Type B pancreatic cell (in vitro differentiated cells): Measurements from ENCODE around the gene BRD1. TPM values are rescaled to one million over a fixed set of nuclear protein-coding genes. Genes with fewer than 3 reads are reported as not detected.

Source experiments
- DNase-seq: peaks from one replicate; pipeline ENCODE4 v3.0.0; 2021; ENCODE audit warnings: mixed read lengths; ENCODE audit not compliant: unreplicated experiment; ENCODE audit errors: extremely low spot score
- H3K27ac Mint-ChIP-seq: 2 replicates; pipeline ENCODE4 v1.8.0; 2021; ENCODE audit warnings: mild to moderate bottlenecking, mixed read lengths
- H3K27me3 Mint-ChIP-seq: 2 replicates; pipeline ENCODE4 v1.8.0; 2021; ENCODE audit warnings: mixed read lengths
- H3K36me3 Mint-ChIP-seq: 2 replicates; pipeline ENCODE4 v1.8.0; 2021; ENCODE audit warnings: mixed read lengths
- H3K4me1 Mint-ChIP-seq: one replicate; pipeline ENCODE4 v1.8.0; 2021; ENCODE audit warnings: mixed read lengths; ENCODE audit not compliant: unreplicated experiment
- H3K4me3 Mint-ChIP-seq: 2 replicates; pipeline ENCODE4 v1.8.0; 2021; ENCODE audit warnings: mild to moderate bottlenecking, mixed read lengths
- H3K9me3 Mint-ChIP-seq: 2 replicates; pipeline ENCODE4 v1.8.0; 2021; ENCODE audit warnings: mixed read lengths
- total RNA-seq: library from RNA; stranded (reverse); gene quantifications from 2 replicates; pipeline ENCODE4 v1.2.1, GENCODE V29; 2021; ENCODE audit warnings: low replicate concordance
- TF ChIP-seq, protein P1 (sequence below): fragments of 200-600 bp; sonication (generic); conservative IDR thresholded peaks from 2 replicates; pipeline ENCODE4 v1.5.0; 2021; ENCODE audit warnings: antibody characterized with exemption, mild to moderate bottlenecking

Gene BRD1
- total RNA-seq, 1 donor from 2014 or later: 53.0 TPM

DNA sequence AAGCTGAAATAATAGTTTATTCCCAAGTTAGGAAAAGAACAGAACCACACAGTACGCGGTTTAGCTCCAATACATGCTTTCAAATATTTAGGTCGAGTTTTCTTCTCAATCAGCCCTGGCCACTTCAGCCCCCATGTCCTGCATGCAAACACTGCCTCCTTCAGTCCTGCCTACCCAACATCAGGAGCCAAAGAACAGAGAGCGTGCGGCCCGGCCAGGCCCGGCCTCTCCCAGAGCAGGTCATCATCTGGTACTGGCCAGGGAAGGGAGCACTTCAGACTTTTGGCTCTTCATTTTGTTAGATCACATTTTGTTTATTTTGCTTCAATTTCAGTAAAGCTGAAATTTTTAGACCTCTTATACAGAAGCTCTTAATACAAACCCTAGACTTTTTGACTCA, 6.7 kb downstream of the BRD1 start:
- no peak overlapping the region for H3K27ac Mint-ChIP-seq
- H3K4me3 Mint-ChIP-seq: no peak overlapping the region
- H3K9me3 Mint-ChIP-seq: no peaks in the 10 kb centered on the region
- H3K36me3 Mint-ChIP-seq: peaks cover 41% of the 10 kb centered on the region
- peaks cover 25% of the 10 kb centered on the region for H3K4me1 Mint-ChIP-seq
- TF ChIP-seq, protein P1, sequence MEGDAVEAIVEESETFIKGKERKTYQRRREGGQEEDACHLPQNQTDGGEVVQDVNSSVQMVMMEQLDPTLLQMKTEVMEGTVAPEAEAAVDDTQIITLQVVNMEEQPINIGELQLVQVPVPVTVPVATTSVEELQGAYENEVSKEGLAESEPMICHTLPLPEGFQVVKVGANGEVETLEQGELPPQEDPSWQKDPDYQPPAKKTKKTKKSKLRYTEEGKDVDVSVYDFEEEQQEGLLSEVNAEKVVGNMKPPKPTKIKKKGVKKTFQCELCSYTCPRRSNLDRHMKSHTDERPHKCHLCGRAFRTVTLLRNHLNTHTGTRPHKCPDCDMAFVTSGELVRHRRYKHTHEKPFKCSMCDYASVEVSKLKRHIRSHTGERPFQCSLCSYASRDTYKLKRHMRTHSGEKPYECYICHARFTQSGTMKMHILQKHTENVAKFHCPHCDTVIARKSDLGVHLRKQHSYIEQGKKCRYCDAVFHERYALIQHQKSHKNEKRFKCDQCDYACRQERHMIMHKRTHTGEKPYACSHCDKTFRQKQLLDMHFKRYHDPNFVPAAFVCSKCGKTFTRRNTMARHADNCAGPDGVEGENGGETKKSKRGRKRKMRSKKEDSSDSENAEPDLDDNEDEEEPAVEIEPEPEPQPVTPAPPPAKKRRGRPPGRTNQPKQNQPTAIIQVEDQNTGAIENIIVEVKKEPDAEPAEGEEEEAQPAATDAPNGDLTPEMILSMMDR: no peak
- H3K27me3 Mint-ChIP-seq: no peaks in the 10 kb centered on the region
- no peak for DNase-seq

DNA sequence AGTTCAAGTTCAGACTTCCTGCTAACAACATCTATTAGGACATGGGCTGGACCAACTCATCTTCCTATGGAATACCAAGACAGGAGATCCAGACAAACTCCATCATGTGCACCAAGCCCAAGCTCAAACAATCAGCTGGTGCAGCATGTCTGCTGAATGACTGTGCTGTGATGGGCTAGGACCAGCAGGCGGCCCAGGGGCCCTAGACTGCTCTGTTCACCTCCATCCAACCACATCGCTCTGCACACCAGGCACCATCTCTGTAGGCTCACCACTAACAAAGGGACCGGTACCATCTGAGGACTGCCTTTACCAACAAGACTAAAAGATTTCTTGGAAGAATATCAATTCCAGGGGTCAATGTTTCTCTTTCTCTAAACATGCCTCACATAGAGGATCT, 10.3 kb downstream of the BRD1 start:
- Mint-ChIP-seq H3K4me3 (no peak overlapping the region), H3K4me1 (no peaks in the 10 kb centered on the region), H3K27ac (peak overlapping the region; percentile 51), H3K36me3 (peaks cover 27% of the 10 kb centered on the region), H3K27me3 (no peaks in the 10 kb centered on the region), H3K9me3 (no peaks in the 10 kb centered on the region)
- TF ChIP-seq, protein P1: no peak
- DNase-seq: no peak

DNA sequence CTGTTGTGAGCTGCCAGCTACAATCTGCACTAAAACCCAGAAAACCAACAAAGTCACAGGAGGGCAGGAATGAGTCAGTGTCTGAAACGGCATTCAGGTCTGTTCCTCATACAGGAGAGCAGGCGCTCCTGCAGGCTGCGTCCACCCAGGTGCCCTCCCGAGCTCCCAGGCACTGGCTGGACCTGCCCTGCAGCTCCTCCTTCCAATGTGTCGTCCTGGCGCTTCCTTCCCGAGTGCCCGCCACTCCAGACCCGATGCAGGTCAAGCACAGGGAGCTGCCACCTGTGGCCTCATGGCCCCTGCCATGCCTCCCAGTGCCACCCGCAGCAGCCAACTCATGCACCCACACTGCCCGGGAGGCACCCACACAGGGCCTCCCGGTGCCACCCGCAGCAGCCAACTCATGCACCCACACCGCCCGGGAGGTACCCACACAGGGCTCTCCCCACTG, 12.0 kb downstream of the BRD1 start:
- Mint-ChIP-seq H3K27ac (no peak overlapping the region), H3K9me3 (no peaks in the 10 kb centered on the region), H3K4me1 (peaks cover 3% of the 10 kb centered on the region), H3K36me3 (peaks cover 24% of the 10 kb centered on the region), H3K4me3 (no peak overlapping the region), H3K27me3 (no peaks in the 10 kb centered on the region)
- no peak for DNase-seq
- TF ChIP-seq, protein P1: no peak

DNA sequence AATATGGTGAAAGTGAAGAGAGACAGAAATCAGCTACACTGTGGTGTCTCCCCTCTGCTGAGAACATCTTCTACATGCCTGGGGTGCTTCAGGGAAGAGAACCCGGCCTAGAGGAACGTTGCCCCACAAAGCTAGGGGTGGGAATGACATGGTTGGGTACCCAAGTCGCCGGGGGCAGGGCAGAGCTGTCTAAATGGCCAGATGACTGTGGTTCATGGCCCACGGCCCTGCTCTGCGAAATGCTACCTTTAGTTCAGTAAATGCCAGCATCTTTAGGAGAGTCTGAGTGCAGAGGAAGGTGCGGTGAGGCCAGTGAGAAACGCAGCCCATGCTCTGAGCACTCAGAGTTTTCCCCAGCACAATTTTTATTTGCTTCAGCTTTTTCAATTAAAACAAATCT, 12.8 kb downstream of the BRD1 start:
- no peaks in the 10 kb centered on the region for H3K9me3 Mint-ChIP-seq
- H3K27me3 Mint-ChIP-seq: no peaks in the 10 kb centered on the region
- peaks cover 3% of the 10 kb centered on the region for H3K4me1 Mint-ChIP-seq
- no peak for DNase-seq
- TF ChIP-seq, protein P1: no peak
- H3K36me3 Mint-ChIP-seq: peaks cover 29% of the 10 kb centered on the region
- H3K4me3 Mint-ChIP-seq: no peak overlapping the region
- H3K27ac Mint-ChIP-seq: peak overlapping the region; percentile 36

DNA sequence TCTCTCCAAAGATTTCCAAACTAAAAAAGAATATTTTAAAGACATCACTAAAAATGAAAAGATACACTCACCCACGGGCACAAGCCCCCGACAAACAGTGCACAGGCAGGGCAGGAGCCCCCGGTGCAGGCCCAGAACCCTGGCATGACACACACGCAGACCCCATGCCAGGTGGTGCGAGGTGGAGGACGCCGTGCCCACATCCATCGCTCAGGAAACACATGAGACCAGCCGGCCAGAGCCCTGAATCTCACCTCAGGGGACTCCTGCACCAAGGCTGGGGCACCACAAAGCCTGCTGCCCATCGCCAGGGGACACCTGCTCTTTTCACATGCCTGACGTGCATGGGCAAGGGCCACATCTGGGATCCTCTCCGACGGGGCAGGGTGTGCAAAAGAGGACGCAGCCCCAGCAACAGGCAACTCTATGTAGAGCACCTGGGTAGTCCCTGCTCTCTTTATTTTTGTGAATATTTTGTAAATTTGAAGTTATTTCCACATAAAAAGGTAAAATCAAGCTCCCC, 13.4 kb downstream of the BRD1 start:
- Mint-ChIP-seq H3K36me3 (peaks cover 34% of the 10 kb centered on the region), H3K4me1 (peaks cover 3% of the 10 kb centered on the region), H3K27ac (peak overlapping the region; percentile 36), H3K27me3 (no peaks in the 10 kb centered on the region), H3K9me3 (no peaks in the 10 kb centered on the region), H3K4me3 (no peak overlapping the region)
- TF ChIP-seq, protein P1: no peak
- no peak for DNase-seq

DNA sequence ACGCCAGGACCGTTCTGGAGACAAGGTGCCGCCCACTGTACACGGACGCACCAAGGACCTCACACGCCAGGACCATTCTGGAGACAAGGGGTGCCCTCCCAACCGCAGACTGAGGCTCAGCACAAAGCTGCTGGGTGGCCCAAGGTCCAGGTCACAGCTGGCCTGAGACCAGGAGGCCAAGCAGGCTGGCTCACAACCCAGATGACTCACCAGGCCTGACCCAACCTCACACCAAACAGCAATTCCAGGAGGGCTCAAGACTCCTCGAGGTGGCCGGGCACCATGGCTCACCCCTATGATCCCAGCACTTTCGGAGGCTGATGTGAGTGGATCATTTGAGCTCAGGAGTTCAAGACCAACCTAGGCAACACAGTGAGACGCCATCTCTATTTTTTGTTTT, 14.8 kb downstream of the BRD1 start:
- Mint-ChIP-seq H3K36me3 (peaks cover 34% of the 10 kb centered on the region), H3K27me3 (no peaks in the 10 kb centered on the region), H3K4me3 (no peak overlapping the region), H3K4me1 (peaks cover 9% of the 10 kb centered on the region), H3K9me3 (no peaks in the 10 kb centered on the region), H3K27ac (no peak overlapping the region)
- no peak for DNase-seq
- TF ChIP-seq, protein P1: no peak
